Midbrain (tissue), 1 donor: ENCODE data around the gene TMEM178A.
A peak's percentile ranks its signal among the peaks of the same experiment; 100 is the strongest.
"Not testable (repeated sequence)": the region's sequence is repeated elsewhere in the genome, so short reads cannot be mapped to it uniquely, and the experiment has no call there.

Experiments used
- DNase-seq: peaks from one replicate; lab custom pipeline; 2025; lab: John Stamatoyannopoulos, UW

Gene TMEM178A

GRCh38 chr2:39715822-39716221 is 50.1 kb downstream of the TMEM178A start:
- no peak for DNase-seq

GRCh38 chr2:39717067-39717466 is 51.4 kb downstream of the TMEM178A start:
- no peak for DNase-seq

GRCh38 chr2:39718483-39718882 is 52.8 kb downstream of the TMEM178A start:
- DNase-seq = no peak

- DNase-seq = peak; percentile 75
These were observed 53.6 kb downstream of the TMEM178A start for GRCh38 chr2:39719317-39719716.

- no peak for DNase-seq
These were observed 55.3 kb downstream of the TMEM178A start for GRCh38 chr2:39720970-39721369.

DNA sequence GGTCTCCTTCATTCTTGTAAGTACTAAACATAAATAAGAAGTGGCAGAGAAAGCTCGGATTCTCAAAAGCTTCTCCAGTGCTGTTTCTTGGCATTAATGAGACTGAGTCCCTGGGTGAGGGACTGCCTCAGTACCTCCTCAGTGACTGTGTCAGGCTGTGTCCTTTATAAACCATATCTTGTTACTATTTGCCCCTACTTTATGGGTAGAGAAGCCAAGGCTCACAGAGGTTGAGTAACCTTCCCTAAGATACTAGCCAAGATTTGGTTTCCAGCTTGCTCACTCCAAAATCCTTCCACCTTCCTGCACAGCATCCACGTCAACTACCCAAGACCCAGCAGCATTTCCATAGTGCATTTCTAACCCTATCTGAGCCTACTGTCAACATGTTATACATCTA is 57.8 kb downstream of the TMEM178A start:
- no peak for DNase-seq

GRCh38 chr2:39723946-39724827 is 58.5 kb downstream of the TMEM178A start:
- no peak for DNase-seq

- no peak for DNase-seq
These were observed 59.1 kb downstream of the TMEM178A start for GRCh38 chr2:39724828-39725144.

GRCh38 chr2:39725401-39725800 is 59.7 kb downstream of the TMEM178A start:
- no peak for DNase-seq

GRCh38 chr2:39728085-39728484 is 62.4 kb downstream of the TMEM178A start:
- not testable (repeated sequence) for DNase-seq

- peak; percentile 13 for DNase-seq
These were observed 63.2 kb downstream of the TMEM178A start for GRCh38 chr2:39728941-39729351.

- no peak for DNase-seq
These were observed 64.6 kb downstream of the TMEM178A start for GRCh38 chr2:39730276-39730675.

- peak; percentile 37 for DNase-seq
These were observed 65.1 kb downstream of the TMEM178A start for GRCh38 chr2:39730685-39731302.

- no peak for DNase-seq
These were observed 65.8 kb downstream of the TMEM178A start for GRCh38 chr2:39731546-39731945.

DNA sequence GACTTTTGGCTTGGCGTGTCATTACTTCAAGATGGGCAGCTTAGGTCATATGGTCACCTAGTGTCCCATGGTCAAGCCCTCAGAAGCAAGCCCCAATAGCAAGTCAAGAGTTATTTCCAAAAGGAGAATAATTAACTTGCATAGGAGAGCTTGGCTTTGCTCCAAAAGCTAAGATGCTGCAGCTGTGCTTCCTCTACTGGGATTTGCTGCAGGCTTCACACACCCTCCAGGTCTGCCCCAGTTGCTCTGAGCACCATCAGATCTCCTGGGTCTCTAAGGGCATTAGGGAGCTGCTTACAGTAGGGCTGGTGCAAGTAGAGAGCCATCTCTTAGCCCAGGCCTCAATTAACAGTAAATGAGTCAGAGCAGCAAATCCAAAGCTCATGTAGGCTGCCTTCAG is 66.8 kb downstream of the TMEM178A start:
- no peak for DNase-seq

- DNase-seq = no peak
These were observed 67.5 kb downstream of the TMEM178A start for GRCh38 chr2:39733070-39733674.

DNA sequence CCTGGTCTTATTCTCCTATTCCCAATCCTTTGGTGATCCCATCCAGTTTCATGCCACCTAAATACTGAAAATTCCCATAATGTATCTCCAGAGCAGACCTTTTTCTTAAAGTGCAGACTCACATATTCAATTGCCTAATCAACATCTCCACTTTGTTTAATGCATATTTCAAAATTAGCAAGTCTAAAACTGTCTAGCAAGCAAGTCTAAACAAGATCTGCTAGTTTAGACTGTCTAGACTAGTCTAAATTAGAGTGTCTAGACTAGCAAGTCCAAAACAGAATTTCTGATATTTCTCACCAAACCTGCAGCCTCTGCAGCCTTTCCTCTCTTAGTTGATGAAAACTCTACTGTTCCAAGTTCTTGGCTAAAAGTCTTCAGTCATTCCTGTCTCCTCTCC is 68.7 kb downstream of the TMEM178A start:
- no peak for DNase-seq

DNA sequence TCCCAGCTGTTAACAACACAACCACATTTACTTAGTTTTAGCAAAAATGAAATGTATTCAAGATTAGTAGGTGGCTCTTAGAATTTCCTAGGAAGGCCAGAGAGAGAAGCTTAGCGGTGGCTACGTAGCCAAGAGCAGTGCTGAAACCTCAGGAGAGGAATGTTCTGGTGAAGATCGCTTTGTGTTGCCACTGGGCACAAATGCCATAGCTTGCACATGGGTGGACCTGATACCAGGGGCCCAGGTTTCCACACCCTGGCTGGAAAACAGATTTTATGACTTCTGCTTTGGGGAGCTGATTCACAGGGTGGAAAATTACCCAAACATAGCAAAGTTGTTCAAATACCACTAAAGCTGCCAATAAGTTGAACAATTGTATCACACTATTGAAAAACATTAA is 69.9 kb downstream of the TMEM178A start:
- no peak for DNase-seq

DNA sequence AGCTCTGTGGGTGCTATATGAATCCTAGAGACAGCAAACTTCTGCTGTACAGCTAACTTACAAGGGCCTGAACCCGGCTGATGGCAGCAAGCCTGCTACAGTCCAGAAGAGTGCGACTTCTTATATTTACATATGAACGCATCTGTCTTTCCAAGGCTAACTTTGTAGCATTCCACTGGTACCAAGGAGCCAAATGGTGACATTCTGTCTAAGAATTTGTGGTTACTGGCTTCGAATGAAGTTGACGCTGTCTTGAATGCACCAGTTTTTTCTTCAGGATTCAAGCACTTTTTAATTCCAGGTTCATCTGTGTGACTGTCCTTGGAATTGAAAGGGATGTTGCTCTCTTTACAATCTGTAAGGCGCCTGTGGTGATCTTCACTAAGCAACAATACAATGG is 70.9 kb downstream of the TMEM178A start:
- no peak for DNase-seq

DNA sequence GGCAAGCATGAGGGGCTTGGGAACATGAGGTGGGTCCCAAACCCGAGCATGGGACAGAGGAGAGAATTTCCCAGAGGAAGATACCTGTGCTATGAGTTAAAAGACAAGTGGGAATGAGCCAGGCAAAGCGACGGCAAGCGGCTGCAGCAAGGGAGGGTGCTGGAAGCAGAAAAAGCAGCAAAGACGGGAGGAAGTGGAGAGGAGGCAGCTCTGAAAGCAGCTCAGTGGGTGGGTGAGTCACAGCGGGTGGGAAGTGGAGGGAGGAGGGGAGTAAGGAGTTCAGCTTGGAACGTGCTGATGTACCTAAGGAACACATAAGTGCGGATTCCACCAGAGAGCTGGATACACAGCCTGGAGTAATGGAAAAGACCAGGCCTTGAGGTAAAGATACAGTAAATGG is 71.9 kb downstream of the TMEM178A start:
- DNase-seq = no peak

GRCh38 chr2:39738936-39739335 is 73.2 kb downstream of the TMEM178A start:
- no peak for DNase-seq

GRCh38 chr2:39739386-39739785 is 73.7 kb downstream of the TMEM178A start:
- DNase-seq = no peak

DNA sequence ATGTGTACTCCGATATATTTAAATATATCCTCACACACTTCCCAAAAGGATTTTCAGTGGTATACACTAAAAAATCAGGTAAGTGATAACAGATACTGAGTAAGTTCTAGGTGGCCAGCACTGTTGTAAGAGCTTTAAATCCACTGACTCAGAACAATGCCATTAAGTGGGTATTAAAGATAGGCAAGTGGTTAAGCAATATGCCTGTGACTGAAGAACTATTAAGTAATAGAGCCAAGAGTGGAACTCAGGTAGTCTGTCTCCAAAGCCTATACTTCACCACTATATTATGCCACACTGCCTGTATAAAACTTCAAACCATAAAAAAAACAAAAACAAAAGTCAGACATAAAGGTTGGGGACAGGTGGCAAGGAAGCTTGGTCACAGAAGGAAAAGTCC is 76.2 kb downstream of the TMEM178A start:
- DNase-seq = no peak
